Immature natural killer cell (primary cell): ENCODE results near the gene STMN3. TPM values are rescaled to one million over a fixed set of nuclear protein-coding genes. Genes with fewer than 3 reads are reported as not detected.
"Not testable (repeated sequence)": the region's sequence is repeated elsewhere in the genome, so short reads cannot be mapped to it uniquely, and the experiment has no call there.

ENCODE experiments used
- DNase-seq, 3 donors: peaks; one replicate each; pipeline ENCODE4 v3.0.0; 2022; ENCODE audit warnings: mixed read lengths in 1 of 3
- H3K27ac Mint-ChIP-seq, 6 donors: one replicate each; pipeline ENCODE4 v1.8.0; 2020; ENCODE audit warnings: mixed read lengths in 6 of 6, mild to moderate bottlenecking in 5 of 6, inconsistent platforms in 4 of 6, moderate library complexity in 3 of 6
- H3K27me3 Mint-ChIP-seq, 3 donors: one replicate each; pipeline ENCODE4 v1.8.0; 2020 to 2021; ENCODE audit warnings: low read depth in 3 of 3, mild to moderate bottlenecking in 3 of 3, mixed read lengths in 3 of 3, moderate library complexity in 3 of 3, inconsistent platforms in 1 of 3
- H3K36me3 Mint-ChIP-seq, 3 donors: one replicate each; pipeline ENCODE4 v1.8.0; 2020; ENCODE audit warnings: mixed read lengths in 3 of 3, inconsistent platforms in 2 of 3, mild to moderate bottlenecking in 2 of 3
- H3K4me1 Mint-ChIP-seq, 2 donors: one replicate each; pipeline ENCODE4 v1.8.0; 2020; ENCODE audit warnings: inconsistent platforms in 2 of 2, mild to moderate bottlenecking in 2 of 2, mixed read lengths in 2 of 2, moderate library complexity in 1 of 2
- H3K4me3 Mint-ChIP-seq, 5 donors: one replicate each; pipeline ENCODE4 v1.8.0; 2020; ENCODE audit warnings: mild to moderate bottlenecking in 5 of 5, mixed read lengths in 5 of 5, inconsistent platforms in 3 of 5, moderate library complexity in 3 of 5
- H3K9me3 Mint-ChIP-seq, 6 donors: one replicate each; pipeline ENCODE4 v1.8.0; 2020; ENCODE audit warnings: mild to moderate bottlenecking in 6 of 6, mixed read lengths in 6 of 6, inconsistent platforms in 4 of 6, moderate library complexity in 3 of 6
- polyA plus RNA-seq, 3 donors: library from polyadenylated mRNA; unstranded; fragments of 300-500 nt; fragmentation: Illumina TruSeq; gene quantifications; one replicate each; pipeline ENCODE4 v1.2.3, GENCODE V29; 2021

Gene STMN3
- polyA plus RNA-seq, 3 donors from 2014 or later: 0.36 to 1.6 (median 1.1) TPM

GRCh38 chr20:63679799-63680305 lies 26.6 kb upstream of the STMN3 start:
- DNase-seq: no peak
- no peaks in the 10 kb centered on the region for H3K9me3 Mint-ChIP-seq
- peaks cover 0 to 2% (median 2%) of the 10 kb centered on the region in 3 donors for H3K27me3 Mint-ChIP-seq
- H3K36me3 Mint-ChIP-seq: peaks cover 4 to 13% (median 7%) of the 10 kb centered on the region in 3 donors
- no peak overlapping the region for H3K27ac Mint-ChIP-seq
- H3K4me1 Mint-ChIP-seq: no peaks in the 10 kb centered on the region
- H3K4me3 Mint-ChIP-seq: no peak overlapping the region

- H3K4me1 Mint-ChIP-seq: no peaks in the 10 kb centered on the region
- H3K27me3 Mint-ChIP-seq: peaks cover 0 to 2% (median 0%) of the 10 kb centered on the region in 3 donors
- no peaks in the 10 kb centered on the region for H3K9me3 Mint-ChIP-seq
- H3K4me3 Mint-ChIP-seq: no peak overlapping the region
- H3K36me3 Mint-ChIP-seq: peaks cover 4 to 12% (median 7%) of the 10 kb centered on the region in 3 donors
- peak overlapping the region in 1 of 6 donors; percentile 55 for H3K27ac Mint-ChIP-seq
- DNase-seq: no peak
Measured at GRCh38 chr20:63678667-63679465, 25.6 kb upstream of the STMN3 start.

GRCh38 chr20:63678071-63678470 lies 24.8 kb upstream of the STMN3 start:
- no peak overlapping the region for H3K27ac Mint-ChIP-seq
- peaks cover 0 to 3% (median 2%) of the 10 kb centered on the region in 3 donors for H3K27me3 Mint-ChIP-seq
- H3K36me3 Mint-ChIP-seq: peaks cover 0 to 7% (median 7%) of the 10 kb centered on the region in 3 donors
- H3K9me3 Mint-ChIP-seq: no peaks in the 10 kb centered on the region
- H3K4me1 Mint-ChIP-seq: no peaks in the 10 kb centered on the region
- H3K4me3 Mint-ChIP-seq: no peak overlapping the region
- DNase-seq: no peak

- peaks cover 0 to 7% (median 7%) of the 10 kb centered on the region in 3 donors for H3K36me3 Mint-ChIP-seq
- no peak for DNase-seq
- H3K27me3 Mint-ChIP-seq: peaks cover 0 to 4% (median 2%) of the 10 kb centered on the region in 3 donors
- H3K4me1 Mint-ChIP-seq: no peaks in the 10 kb centered on the region
- no peak overlapping the region for H3K4me3 Mint-ChIP-seq
- no peaks in the 10 kb centered on the region for H3K9me3 Mint-ChIP-seq
- no peak overlapping the region for H3K27ac Mint-ChIP-seq
Measured at GRCh38 chr20:63675681-63676368, 22.6 kb upstream of the STMN3 start.

- H3K4me3 Mint-ChIP-seq: no peak overlapping the region
- peaks cover 0 to 1% of the 10 kb centered on the region in 2 donors for H3K4me1 Mint-ChIP-seq
- no peaks in the 10 kb centered on the region for H3K9me3 Mint-ChIP-seq
- peaks cover 0 to 4% (median 2%) of the 10 kb centered on the region in 3 donors for H3K27me3 Mint-ChIP-seq
- no peak overlapping the region for H3K27ac Mint-ChIP-seq
- DNase-seq: no peak
- peaks cover 0 to 12% (median 7%) of the 10 kb centered on the region in 3 donors for H3K36me3 Mint-ChIP-seq
Measured at GRCh38 chr20:63673951-63674350, 20.7 kb upstream of the STMN3 start.

- Mint-ChIP-seq H3K27me3 (peaks cover 0 to 5% (median 4%) of the 10 kb centered on the region in 3 donors), H3K4me1 (peaks cover 0 to 1% of the 10 kb centered on the region in 2 donors), H3K27ac (no peak overlapping the region), H3K36me3 (peaks cover 4 to 10% (median 7%) of the 10 kb centered on the region in 3 donors), H3K9me3 (no peaks in the 10 kb centered on the region), H3K4me3 (no peak overlapping the region)
- no peak for DNase-seq
Measured at GRCh38 chr20:63672666-63673065, 19.4 kb upstream of the STMN3 start.

- H3K4me3 Mint-ChIP-seq, DNase-seq, H3K27me3 Mint-ChIP-seq, H3K27ac Mint-ChIP-seq, H3K9me3 Mint-ChIP-seq, H3K4me1 Mint-ChIP-seq: not testable (repeated sequence)
- H3K36me3 Mint-ChIP-seq: peaks cover 4 to 15% (median 7%) of the 10 kb centered on the region in 3 donors
Measured at GRCh38 chr20:63671695-63672094, 18.5 kb upstream of the STMN3 start.

- H3K4me1 Mint-ChIP-seq: peaks cover 0 to 1% of the 10 kb centered on the region in 2 donors
- no peak overlapping the region for H3K4me3 Mint-ChIP-seq
- peaks cover 3 to 15% (median 4%) of the 10 kb centered on the region in 3 donors for H3K36me3 Mint-ChIP-seq
- peaks cover 0 to 4% (median 4%) of the 10 kb centered on the region in 3 donors for H3K27me3 Mint-ChIP-seq
- no peaks in the 10 kb centered on the region for H3K9me3 Mint-ChIP-seq
- peak overlapping the region in 1 of 6 donors; percentile 29 for H3K27ac Mint-ChIP-seq
- DNase-seq: no peak
Measured at GRCh38 chr20:63668351-63668750, 15.1 kb upstream of the STMN3 start.

GRCh38 chr20:63667858-63668257 lies 14.6 kb upstream of the STMN3 start:
- Mint-ChIP-seq H3K27ac (no peak overlapping the region), H3K4me1 (peaks cover 0 to 1% of the 10 kb centered on the region in 2 donors), H3K36me3 (peaks cover 3 to 15% (median 4%) of the 10 kb centered on the region in 3 donors), H3K27me3 (peaks cover 0 to 4% (median 4%) of the 10 kb centered on the region in 3 donors), H3K4me3 (no peak overlapping the region), H3K9me3 (no peaks in the 10 kb centered on the region)
- DNase-seq: no peak

- H3K9me3 Mint-ChIP-seq: no peaks in the 10 kb centered on the region
- H3K4me1 Mint-ChIP-seq: peaks cover 0 to 2% of the 10 kb centered on the region in 2 donors
- no peak for DNase-seq
- peaks cover 0 to 4% (median 2%) of the 10 kb centered on the region in 3 donors for H3K27me3 Mint-ChIP-seq
- no peak overlapping the region for H3K27ac Mint-ChIP-seq
- no peak overlapping the region for H3K4me3 Mint-ChIP-seq
- H3K36me3 Mint-ChIP-seq: peaks cover 4 to 15% (median 6%) of the 10 kb centered on the region in 3 donors
Measured at GRCh38 chr20:63665708-63666107, 12.5 kb upstream of the STMN3 start.

GRCh38 chr20:63664861-63665594 lies 11.8 kb upstream of the STMN3 start:
- Mint-ChIP-seq H3K27me3 (peaks cover 0 to 4% (median 2%) of the 10 kb centered on the region in 3 donors), H3K27ac (no peak overlapping the region), H3K4me1 (peaks cover under 1 to 4% of the 10 kb centered on the region in 2 donors), H3K9me3 (no peaks in the 10 kb centered on the region), H3K36me3 (peaks cover 8 to 15% (median 8%) of the 10 kb centered on the region in 3 donors), H3K4me3 (no peak overlapping the region)
- DNase-seq: no peak

GRCh38 chr20:63664143-63664851 lies 11.1 kb upstream of the STMN3 start:
- Mint-ChIP-seq H3K4me3 (no peak overlapping the region), H3K36me3 (peaks cover 8 to 17% (median 13%) of the 10 kb centered on the region in 3 donors), H3K4me1 (peaks cover 8 to 9% of the 10 kb centered on the region in 2 donors), H3K9me3 (no peaks in the 10 kb centered on the region), H3K27me3 (peaks cover 0 to 4% (median 2%) of the 10 kb centered on the region in 3 donors), H3K27ac (no peak overlapping the region)
- no peak for DNase-seq
